OCI-LY3 (cell line): ENCODE results near the gene ADAM10.

Experiments
- H2AFZ ChIP-seq: fragments of 200-600, 300-600 bp; shearing (Covaris generic); 2 replicates; pipeline ENCODE4 v1.6.0; 2014; ENCODE audit warnings: antibody characterized with exemption, low read depth, low read length
- H3K27ac ChIP-seq: fragments of 200-600, 300-600 bp; sonication (generic); 2 replicates; pipeline ENCODE4 v1.5.1; 2014; ENCODE audit warnings: mild to moderate bottlenecking, low read length, moderate library complexity, mixed read lengths
- H3K27me3 ChIP-seq: fragments of 200-600, 300-600 bp; sonication (generic); 2 replicates; pipeline ENCODE4 v1.6.1; 2014; ENCODE audit warnings: low read depth, low read length, mixed read lengths
- H3K36me3 ChIP-seq: fragments of 200-600, 300-600 bp; sonication (generic); replicated peaks from 2 replicates; pipeline ENCODE3; 2014; ENCODE audit warnings: low read depth, low read length, mixed read lengths
- H3K4me1 ChIP-seq: fragments of 300-600, 200-600 bp; sonication (generic); 2 replicates; pipeline ENCODE4 v1.6.1; 2014; ENCODE audit warnings: low read length, mixed read lengths
- H3K4me2 ChIP-seq: fragments of 200-600, 300-600 bp; sonication (generic); 2 replicates; pipeline ENCODE4 v1.6.1; 2014; ENCODE audit warnings: low read length, mixed read lengths
- H3K4me3 ChIP-seq: fragments of 300-600, 200-600 bp; sonication (generic); 2 replicates; pipeline ENCODE4 v1.5.1; 2014; ENCODE audit warnings: antibody characterized with exemption, mild to moderate bottlenecking, low read length, moderate library complexity
- H3K79me2 ChIP-seq: fragments of 300-600, 200-600 bp; shearing (Covaris generic); 2 replicates; pipeline ENCODE4 v1.6.1; 2014; ENCODE audit warnings: mild to moderate bottlenecking, low read length, mixed read lengths
- H3K9ac ChIP-seq: fragments of 300-600, 200-600 bp; shearing (Covaris generic); 2 replicates; pipeline ENCODE4 v1.6.0; 2014; ENCODE audit warnings: mild to moderate bottlenecking, low read length, moderate library complexity
- H3K9me3 ChIP-seq: fragments of 200-600, 300-600 bp; shearing (Covaris generic); 2 replicates; pipeline ENCODE4 v1.6.1; 2014; ENCODE audit warnings: low read length, mixed read lengths; ENCODE audit not compliant: insufficient read depth
- H4K20me1 ChIP-seq: fragments of 200-600, 300-600 bp; sonication (generic); 2 replicates; pipeline ENCODE4 v1.6.1; 2016; ENCODE audit warnings: low read length, mixed read lengths; ENCODE audit not compliant: insufficient read depth
- EZH2phosphoT487 ChIP-seq: fragments of 200-600 bp; shearing (Covaris generic); IDR thresholded peaks from 2 replicates; pipeline ENCODE4 v1.6.1; 2018; ENCODE audit warnings: antibody characterized with exemption, mixed run types, low read depth
- TF ChIP-seq, protein P1 (sequence below): fragments of 200-600, 300-600 bp; sonication (generic); IDR thresholded peaks from 2 replicates; pipeline ENCODE4 v1.5.1; 2014; ENCODE audit warnings: antibody characterized with exemption, low read length, low read depth

ADAM10 gene

DNA sequence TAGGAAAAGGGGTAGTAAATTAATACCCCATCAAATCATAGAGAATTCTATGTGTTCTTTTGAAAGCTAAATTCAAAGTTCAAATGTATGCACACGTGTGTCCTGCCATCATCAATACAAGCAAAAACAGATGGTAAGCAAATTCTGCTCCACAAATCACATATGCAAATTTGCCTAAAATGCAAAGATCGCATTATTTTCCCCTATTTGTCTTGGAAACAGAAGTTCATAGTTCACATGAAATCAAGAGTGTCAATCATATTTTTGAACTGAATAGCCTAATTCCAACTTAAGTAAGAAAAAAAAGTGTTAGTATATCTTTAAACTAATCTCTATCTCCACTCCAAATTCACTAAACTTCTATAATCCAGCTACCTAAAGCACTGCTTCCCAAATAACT lies 8.5 kb downstream of the ADAM10 start:
- Histone ChIP-seq H3K9me3 (no peaks in the 10 kb centered on the region), H3K4me3 (no peak overlapping the region), H3K79me2 (peaks cover 96% of the 10 kb centered on the region), H3K27me3 (no peaks in the 10 kb centered on the region), H2AFZ (no peak overlapping the region), H3K9ac (no peak overlapping the region), H3K4me2 (no peak overlapping the region), H3K27ac (no peak overlapping the region), H4K20me1 (peaks cover 82% of the 10 kb centered on the region), H3K4me1 (peaks cover 13% of the 10 kb centered on the region), H3K36me3 (no peaks in the 10 kb centered on the region)
- TF ChIP-seq, protein P1, sequence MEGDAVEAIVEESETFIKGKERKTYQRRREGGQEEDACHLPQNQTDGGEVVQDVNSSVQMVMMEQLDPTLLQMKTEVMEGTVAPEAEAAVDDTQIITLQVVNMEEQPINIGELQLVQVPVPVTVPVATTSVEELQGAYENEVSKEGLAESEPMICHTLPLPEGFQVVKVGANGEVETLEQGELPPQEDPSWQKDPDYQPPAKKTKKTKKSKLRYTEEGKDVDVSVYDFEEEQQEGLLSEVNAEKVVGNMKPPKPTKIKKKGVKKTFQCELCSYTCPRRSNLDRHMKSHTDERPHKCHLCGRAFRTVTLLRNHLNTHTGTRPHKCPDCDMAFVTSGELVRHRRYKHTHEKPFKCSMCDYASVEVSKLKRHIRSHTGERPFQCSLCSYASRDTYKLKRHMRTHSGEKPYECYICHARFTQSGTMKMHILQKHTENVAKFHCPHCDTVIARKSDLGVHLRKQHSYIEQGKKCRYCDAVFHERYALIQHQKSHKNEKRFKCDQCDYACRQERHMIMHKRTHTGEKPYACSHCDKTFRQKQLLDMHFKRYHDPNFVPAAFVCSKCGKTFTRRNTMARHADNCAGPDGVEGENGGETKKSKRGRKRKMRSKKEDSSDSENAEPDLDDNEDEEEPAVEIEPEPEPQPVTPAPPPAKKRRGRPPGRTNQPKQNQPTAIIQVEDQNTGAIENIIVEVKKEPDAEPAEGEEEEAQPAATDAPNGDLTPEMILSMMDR: no peak
- TF ChIP-seq EZH2phosphoT487: no peak

DNA sequence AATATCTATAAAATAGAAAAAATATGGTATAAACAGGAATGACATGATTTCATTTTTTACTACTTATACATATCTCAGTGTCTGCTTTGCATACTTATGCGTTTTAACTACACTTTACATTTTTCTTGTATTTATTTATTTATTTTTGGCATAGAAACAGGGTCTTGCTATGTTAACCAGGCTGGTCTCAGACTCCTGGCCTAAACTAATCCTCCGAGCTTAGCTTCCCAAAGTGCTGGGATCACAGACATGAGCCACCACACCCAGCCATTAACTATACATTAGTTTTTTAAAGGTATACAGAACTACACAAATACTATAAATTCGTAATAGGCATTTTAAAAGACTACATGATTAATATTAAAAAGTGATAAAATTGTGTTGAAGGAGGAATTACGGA lies 9.1 kb downstream of the ADAM10 start:
- peaks cover 18% of the 10 kb centered on the region for H3K4me1 ChIP-seq
- no peak overlapping the region for H3K9ac ChIP-seq
- no peak overlapping the region for H2AFZ ChIP-seq
- no peak overlapping the region for H3K27ac ChIP-seq
- H3K4me3 ChIP-seq: no peak overlapping the region
- no peaks in the 10 kb centered on the region for H3K27me3 ChIP-seq
- no peak for TF ChIP-seq EZH2phosphoT487
- TF ChIP-seq, protein P1: no peak
- H3K9me3 ChIP-seq: no peaks in the 10 kb centered on the region
- no peaks in the 10 kb centered on the region for H3K36me3 ChIP-seq
- H4K20me1 ChIP-seq: peaks cover 82% of the 10 kb centered on the region
- H3K79me2 ChIP-seq: peaks cover 96% of the 10 kb centered on the region
- no peak overlapping the region for H3K4me2 ChIP-seq

GRCh38 chr15:58738046-58738707 lies 11.3 kb downstream of the ADAM10 start:
- H3K4me3 ChIP-seq: no peak overlapping the region
- H3K27me3 ChIP-seq: no peaks in the 10 kb centered on the region
- peaks cover 18% of the 10 kb centered on the region for H3K4me1 ChIP-seq
- peaks cover 80% of the 10 kb centered on the region for H4K20me1 ChIP-seq
- peaks cover 92% of the 10 kb centered on the region for H3K79me2 ChIP-seq
- H2AFZ ChIP-seq: no peak overlapping the region
- H3K4me2 ChIP-seq: no peak overlapping the region
- H3K9me3 ChIP-seq: no peaks in the 10 kb centered on the region
- no peak for TF ChIP-seq EZH2phosphoT487
- TF ChIP-seq, protein P1: no peak
- no peak overlapping the region for H3K27ac ChIP-seq
- H3K36me3 ChIP-seq: no peaks in the 10 kb centered on the region
- H3K9ac ChIP-seq: no peak overlapping the region

DNA sequence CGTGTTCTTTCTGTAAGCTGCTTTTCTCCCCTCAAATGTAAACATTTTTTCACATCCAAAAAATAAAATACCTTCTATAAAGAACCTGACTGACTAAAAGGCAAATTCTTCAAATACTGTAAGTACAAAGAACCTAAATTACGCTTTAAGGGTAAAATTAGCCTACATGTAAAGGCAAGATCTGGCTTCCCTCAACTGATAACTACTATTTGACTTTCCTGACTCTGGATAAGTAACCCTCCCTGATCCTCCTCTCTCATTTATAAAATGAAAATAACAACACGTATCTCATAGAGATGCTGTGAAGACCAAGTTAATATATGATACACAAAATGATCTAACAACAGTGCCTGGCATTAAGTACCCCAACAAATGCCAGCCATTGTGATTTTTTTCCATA lies 12.2 kb downstream of the ADAM10 start:
- Histone ChIP-seq H3K27me3 (no peaks in the 10 kb centered on the region), H3K79me2 (peaks cover 91% of the 10 kb centered on the region), H3K36me3 (no peaks in the 10 kb centered on the region), H3K4me1 (peaks cover 18% of the 10 kb centered on the region), H3K9ac (no peak overlapping the region), H3K4me3 (no peak overlapping the region), H3K9me3 (no peaks in the 10 kb centered on the region), H3K4me2 (no peak overlapping the region), H2AFZ (no peak overlapping the region), H4K20me1 (peaks cover 79% of the 10 kb centered on the region), H3K27ac (no peak overlapping the region)
- TF ChIP-seq, protein P1: no peak
- TF ChIP-seq EZH2phosphoT487: no peak
